ENCODE data around the gene TMEM63B.
"Not testable (repeated sequence)": the region's sequence is repeated elsewhere in the genome, so short reads cannot be mapped to it uniquely, and the experiment has no call there.

The TMEM63B gene

DNA sequence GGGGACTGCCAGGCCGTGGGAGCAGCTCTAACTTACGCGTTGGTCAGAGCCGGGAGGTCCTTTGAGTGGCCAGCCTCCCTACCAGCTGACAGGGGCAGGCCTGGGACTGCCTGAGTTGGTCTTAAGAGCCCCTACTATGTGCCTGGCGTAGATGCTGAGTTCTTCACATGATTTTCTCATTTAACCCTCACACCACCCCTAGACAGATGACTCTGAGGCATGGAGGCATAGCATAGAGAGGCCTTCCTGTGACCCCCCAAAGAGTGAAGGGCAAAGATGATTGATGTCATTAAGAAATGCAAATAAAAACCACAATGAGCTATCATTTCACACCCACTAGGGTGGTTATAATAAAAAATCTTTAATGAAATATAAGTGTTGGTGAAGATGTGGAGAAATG, 36.9 kb upstream of the TMEM63B start:
- DNase-seq (ENCODE audit: insufficient read length, low spot score): no peak
- no peak for FAIRE-seq
- TF ChIP-seq CTCF (IDR thresholded peaks at IDR 0.05; ENCODE audit: insufficient read depth, missing control alignments): no peak

- DNase-seq (ENCODE audit: insufficient read length, low spot score); FAIRE-seq: not testable (repeated sequence)
These were observed 36.0 kb upstream of the TMEM63B start for GRCh38 chr6:44091356-44091755.

GRCh38 chr6:44091981-44092884, 35.1 kb upstream of the TMEM63B start:
- FAIRE-seq: no peak
- no peak for TF ChIP-seq CTCF (IDR thresholded peaks at IDR 0.05; ENCODE audit: insufficient read depth, missing control alignments)

DNA sequence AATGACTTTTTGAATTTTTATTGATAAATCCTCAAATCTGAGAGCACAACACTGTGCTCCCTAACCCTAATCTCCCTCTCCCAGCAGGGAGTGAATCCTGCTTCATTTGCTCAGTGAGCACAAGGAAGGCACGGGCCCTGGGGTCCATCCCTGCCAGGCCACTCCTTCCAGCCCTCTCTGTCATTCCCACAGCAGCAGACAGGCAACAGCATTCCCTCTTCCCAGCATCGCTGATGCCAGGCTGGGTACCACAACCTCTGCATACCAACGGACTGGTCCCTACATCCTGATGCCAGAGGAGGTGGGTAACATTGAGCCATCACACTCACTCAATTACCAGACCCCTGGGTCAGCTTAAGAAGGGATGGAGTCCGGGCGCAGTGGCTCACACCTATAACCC, 34.3 kb upstream of the TMEM63B start:
- TF ChIP-seq CTCF (IDR thresholded peaks at IDR 0.05; ENCODE audit: insufficient read depth, missing control alignments): no peak
- DNase-seq (ENCODE audit: insufficient read length, low spot score): no peak
- FAIRE-seq: no peak

More at GRCh38 chr6:44091981-44092884, 35.1 kb upstream of the TMEM63B start:
- no peak for DNase-seq (ENCODE audit: insufficient read length, low spot score)

- no peak for TF ChIP-seq CTCF (IDR thresholded peaks at IDR 0.05; ENCODE audit: insufficient read depth, missing control alignments)
- no peak for DNase-seq (ENCODE audit: insufficient read length, low spot score)
- FAIRE-seq: no peak
These were observed 33.5 kb upstream of the TMEM63B start for GRCh38 chr6:44093750-44094402.

DNA sequence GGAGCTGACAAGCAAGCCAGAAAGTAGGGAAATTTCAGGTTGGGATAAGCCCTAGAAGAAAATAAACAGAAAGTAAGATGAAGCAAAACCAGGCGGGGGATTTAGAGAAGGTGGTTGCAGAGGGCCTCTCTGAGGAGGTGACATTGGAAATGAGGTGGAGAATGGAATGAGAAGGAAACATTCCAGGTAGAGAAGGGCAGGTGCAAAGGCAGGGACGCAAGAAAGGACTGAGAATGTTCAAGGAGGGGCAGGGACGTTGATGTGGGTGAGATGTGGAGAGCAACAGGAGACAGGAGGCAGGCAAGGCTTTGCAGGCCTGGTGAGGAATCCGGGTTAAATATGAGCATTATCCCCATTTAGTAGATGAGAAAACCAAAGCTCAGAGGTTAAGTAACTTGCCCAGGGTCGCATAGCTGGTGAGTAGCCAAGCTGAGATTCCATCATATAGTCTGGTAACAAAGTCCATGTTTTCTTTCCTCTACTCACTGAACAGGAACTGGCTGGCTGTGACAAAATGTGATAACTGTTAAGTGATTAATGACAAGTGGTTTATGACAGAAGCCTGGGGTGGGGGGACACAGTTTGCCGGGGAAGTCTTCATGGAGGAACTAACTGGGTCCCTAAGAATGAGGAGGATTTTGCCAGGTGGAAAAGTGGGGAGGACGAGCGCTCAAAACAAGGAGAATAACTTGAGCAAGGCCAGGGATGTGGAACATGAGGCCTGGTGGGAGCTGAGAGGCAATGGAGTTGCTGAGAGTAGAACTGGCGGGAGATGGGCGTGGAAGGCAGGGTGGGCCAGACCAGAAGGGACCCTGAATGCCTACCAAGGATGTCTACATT, 32.7 kb upstream of the TMEM63B start:
- no peak for TF ChIP-seq CTCF (IDR thresholded peaks at IDR 0.05; ENCODE audit: insufficient read depth, missing control alignments)
- FAIRE-seq (no peak), DNase-seq (ENCODE audit: insufficient read length, low spot score) (no peak)

GRCh38 chr6:44095243-44095623, 32.1 kb upstream of the TMEM63B start:
- FAIRE-seq; DNase-seq (ENCODE audit: insufficient read length, low spot score): not testable (repeated sequence)
